Natural killer cell treated with Interleukin-12 subunit alpha and Interleukin-12 subunit beta and Interleukin-15 and Interleukin-18, amount 100 ng/mL, for 72 hours (primary cell): Measurements from ENCODE around the gene SNTG2. TPM values are rescaled to one million over a fixed set of nuclear protein-coding genes. Genes with fewer than 3 reads are reported as not detected.

Experiments used
- ATAC-seq, 2 donors: fragments of 150-1000 bp; cut with Tn5 transposase in 1 of 2; sonication (Bioruptor Pico), chemical (Tn5 transposase) in 1 of 2; 2 replicates each; pipeline ENCODE4 v1.10.0; 2021
- DNase-seq: peaks from one replicate; pipeline ENCODE4 v3.0.0; 2022; ENCODE audit warnings: low spot score
- H3K27ac Mint-ChIP-seq, 2 donors: 1 replicate in 1 of 2; 2 replicates in 1 of 2; pipeline ENCODE4 v1.8.0; 2022; ENCODE audit warnings: mixed read lengths in 2 of 2, mild to moderate bottlenecking in 1 of 2, moderate library complexity in 1 of 2
- H3K27me3 Mint-ChIP-seq, 2 donors: 1 replicate in 1 of 2; 2 replicates in 1 of 2; pipeline ENCODE4 v1.8.0; 2022; ENCODE audit warnings: mixed read lengths in 2 of 2
- H3K36me3 Mint-ChIP-seq: one replicate; pipeline ENCODE4 v1.8.0; 2022; ENCODE audit warnings: mixed read lengths
- H3K4me1 Mint-ChIP-seq, 2 donors: 1 replicate in 1 of 2; 2 replicates in 1 of 2; pipeline ENCODE4 v1.8.0; 2022; ENCODE audit warnings: low read depth in 2 of 2, mixed read lengths in 2 of 2, mild to moderate bottlenecking in 1 of 2
- H3K4me3 Mint-ChIP-seq: one replicate; pipeline ENCODE4 v1.8.0; 2022; ENCODE audit warnings: mixed read lengths
- H3K9me3 Mint-ChIP-seq: 2 replicates; pipeline ENCODE4 v1.8.0; 2022; ENCODE audit warnings: mixed read lengths
- total RNA-seq, 2 donors: library from RNA; stranded (reverse); gene quantifications; one replicate each; pipeline ENCODE4 v1.2.3, GENCODE V29; 2022

The SNTG2 gene
- total RNA-seq, 2 donors from 2014 or later, result 0.31 TPM; not detected in 1

DNA sequence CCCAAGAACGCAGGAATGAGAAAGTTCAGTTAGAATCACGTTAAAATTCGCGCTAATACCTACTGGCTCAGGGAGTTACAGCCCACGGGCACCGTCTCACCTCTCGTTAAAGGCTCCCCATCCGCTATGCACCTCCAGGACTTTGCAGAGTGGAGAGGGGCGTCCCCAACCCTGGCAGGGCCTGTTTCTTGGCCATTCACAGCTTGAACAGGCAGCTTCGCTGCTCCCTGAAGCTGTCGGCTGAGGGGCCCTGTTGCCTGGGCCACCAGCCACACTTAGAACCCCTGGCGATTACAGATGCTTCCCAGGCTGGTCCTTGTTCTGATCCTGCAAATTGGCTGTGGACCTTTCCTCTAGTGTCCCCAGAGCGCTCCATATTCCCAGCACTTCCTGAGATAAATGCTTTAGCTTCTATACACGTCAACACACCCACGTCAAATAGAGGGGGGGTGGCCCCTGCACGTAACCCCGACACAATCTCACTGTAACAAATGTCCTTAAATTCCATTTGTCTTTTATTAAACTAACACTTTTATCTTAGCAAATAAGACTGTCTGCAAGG, 16.8 kb upstream of the SNTG2 start:
- Mint-ChIP-seq H3K4me3 (no peak overlapping the region), H3K36me3 (no peaks in the 10 kb centered on the region), H3K27me3 (peaks cover 0 to 7% of the 10 kb centered on the region in 2 donors), H3K4me1 (no peaks in the 10 kb centered on the region), H3K27ac (no peak overlapping the region), H3K9me3 (no peaks in the 10 kb centered on the region)
- ATAC-seq, result peak in 1 of 2 donors; percentile 38
- DNase-seq, result no peak

- H3K4me1 Mint-ChIP-seq, result no peaks in the 10 kb centered on the region
Measured at GRCh38 chr2:937530-937929, 13.1 kb upstream of the SNTG2 start.

GRCh38 chr2:938181-939005, 12.3 kb upstream of the SNTG2 start:
- H3K9me3 Mint-ChIP-seq, result no peaks in the 10 kb centered on the region
- ATAC-seq, result peak in 1 of 2 donors; percentile 48
- H3K4me1 Mint-ChIP-seq, result no peaks in the 10 kb centered on the region
- H3K4me3 Mint-ChIP-seq, result no peak overlapping the region
- H3K36me3 Mint-ChIP-seq, result no peaks in the 10 kb centered on the region
- peaks cover 5 to 15% of the 10 kb centered on the region in 2 donors for H3K27me3 Mint-ChIP-seq
- DNase-seq, result no peak
- H3K27ac Mint-ChIP-seq, result no peak overlapping the region

More at GRCh38 chr2:937530-937929, 13.1 kb upstream of the SNTG2 start:
- Mint-ChIP-seq H3K36me3 (no peaks in the 10 kb centered on the region), H3K4me3 (no peak overlapping the region), H3K27me3 (peaks cover 0 to 12% of the 10 kb centered on the region in 2 donors), H3K27ac (no peak overlapping the region), H3K9me3 (no peaks in the 10 kb centered on the region)
- no peak for ATAC-seq
- DNase-seq, result no peak

GRCh38 chr2:939936-940601, 10.6 kb upstream of the SNTG2 start:
- ATAC-seq (no peak), DNase-seq (no peak)
- Mint-ChIP-seq H3K9me3 (peaks cover 2% of the 10 kb centered on the region), H3K4me3 (no peak overlapping the region), H3K4me1 (no peaks in the 10 kb centered on the region), H3K36me3 (peaks cover 9% of the 10 kb centered on the region), H3K27ac (no peak overlapping the region), H3K27me3 (peaks cover 21 to 22% of the 10 kb centered on the region in 2 donors)

- Mint-ChIP-seq H3K4me1 (peaks cover 6 to 13% of the 10 kb centered on the region in 2 donors), H3K4me3 (no peak overlapping the region), H3K9me3 (peaks cover 2% of the 10 kb centered on the region), H3K27me3 (peaks cover 24 to 30% of the 10 kb centered on the region in 2 donors), H3K36me3 (peaks cover 15% of the 10 kb centered on the region), H3K27ac (no peak overlapping the region)
- ATAC-seq (no peak), DNase-seq (no peak)
Measured at GRCh38 chr2:941871-942270, 8.8 kb upstream of the SNTG2 start.

DNA sequence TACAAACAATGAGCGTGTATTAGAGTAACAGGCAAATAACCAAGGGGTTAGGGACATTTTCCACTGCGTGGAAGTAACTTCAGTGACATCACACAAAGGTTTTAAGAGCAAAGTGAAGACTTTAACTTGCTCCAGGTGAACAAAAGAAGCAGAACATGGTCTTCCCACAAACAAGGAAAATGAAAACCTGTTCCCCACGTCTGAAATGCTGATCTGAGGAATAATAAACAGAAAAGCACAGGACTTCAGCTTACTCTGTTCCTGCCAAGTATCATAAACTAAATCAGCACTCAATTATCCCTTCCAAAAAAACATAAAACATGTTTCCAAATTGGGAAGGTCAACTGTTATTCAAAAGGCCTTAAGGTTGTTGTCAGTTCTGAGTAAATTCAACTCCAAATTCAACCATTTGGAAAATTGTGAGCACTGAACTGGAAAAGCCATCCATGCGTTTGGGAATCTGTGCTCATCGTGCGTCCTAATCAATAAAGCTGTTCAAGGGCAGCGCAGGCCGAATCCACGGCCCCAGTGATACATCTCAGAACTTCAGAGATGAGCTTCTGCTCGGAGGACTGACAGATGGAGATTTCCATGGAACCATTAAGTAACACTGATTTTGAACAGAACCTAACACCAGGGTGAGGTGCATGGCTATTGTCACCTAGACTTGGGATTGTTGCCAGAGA, 7.7 kb upstream of the SNTG2 start:
- peaks cover 9 to 13% of the 10 kb centered on the region in 2 donors for H3K4me1 Mint-ChIP-seq
- peaks cover 28 to 37% of the 10 kb centered on the region in 2 donors for H3K27me3 Mint-ChIP-seq
- H3K9me3 Mint-ChIP-seq, result peaks cover 2% of the 10 kb centered on the region
- DNase-seq (no peak), ATAC-seq (no peak)
- H3K4me3 Mint-ChIP-seq, result no peak overlapping the region
- no peak overlapping the region for H3K27ac Mint-ChIP-seq
- H3K36me3 Mint-ChIP-seq, result peaks cover 15% of the 10 kb centered on the region

DNA sequence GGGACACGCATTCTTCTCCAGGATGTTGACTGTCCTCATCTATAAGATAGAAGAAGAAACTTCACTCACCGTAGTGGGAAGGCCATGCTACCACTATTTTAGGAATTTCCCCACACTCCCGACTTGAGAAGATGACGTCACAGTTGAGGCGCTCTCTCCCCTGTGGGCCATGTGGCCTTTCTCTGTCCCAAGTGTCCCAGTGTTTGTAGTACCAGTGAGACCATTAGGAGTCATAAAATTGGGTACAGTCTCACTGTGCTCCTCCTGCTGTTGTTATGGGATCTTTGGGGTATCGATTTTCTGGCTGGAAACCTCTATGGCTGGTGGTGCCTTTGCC, 7.2 kb upstream of the SNTG2 start:
- no peak overlapping the region for H3K4me3 Mint-ChIP-seq
- ATAC-seq, result no peak
- peaks cover 15% of the 10 kb centered on the region for H3K36me3 Mint-ChIP-seq
- H3K9me3 Mint-ChIP-seq, result peaks cover 2% of the 10 kb centered on the region
- no peak overlapping the region for H3K27ac Mint-ChIP-seq
- no peak for DNase-seq
- H3K4me1 Mint-ChIP-seq, result peaks cover 9 to 13% of the 10 kb centered on the region in 2 donors
- peaks cover 28 to 37% of the 10 kb centered on the region in 2 donors for H3K27me3 Mint-ChIP-seq

- Mint-ChIP-seq H3K27me3 (peaks cover 24 to 41% of the 10 kb centered on the region in 2 donors), H3K27ac (no peak overlapping the region), H3K4me1 (peaks cover 9 to 13% of the 10 kb centered on the region in 2 donors), H3K36me3 (peaks cover 15% of the 10 kb centered on the region), H3K4me3 (no peak overlapping the region), H3K9me3 (peaks cover 2% of the 10 kb centered on the region)
- DNase-seq, result no peak
- no peak for ATAC-seq
Measured at GRCh38 chr2:943821-944220, 6.8 kb upstream of the SNTG2 start.

DNA sequence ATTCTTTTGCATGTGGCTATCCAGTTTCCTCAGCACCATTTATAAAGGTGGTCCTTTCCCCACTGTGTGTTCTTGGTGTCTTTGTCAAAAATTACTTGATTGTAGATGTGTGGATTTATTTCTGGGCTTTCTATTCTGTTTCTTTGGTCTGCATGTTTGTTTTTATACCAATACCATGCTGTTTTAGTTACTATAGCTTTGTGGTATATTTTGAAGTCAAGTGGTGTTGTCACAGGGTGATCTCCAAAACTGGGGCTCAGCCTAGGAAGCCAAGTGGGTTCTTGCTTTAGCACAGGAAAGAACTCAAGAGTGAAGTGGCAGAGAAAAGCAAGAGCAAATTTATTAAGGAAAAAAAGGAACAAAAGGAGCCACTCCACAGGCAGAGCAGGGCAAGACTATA, 6.0 kb upstream of the SNTG2 start:
- no peak overlapping the region for H3K4me3 Mint-ChIP-seq
- ATAC-seq, result no peak
- DNase-seq, result no peak
- peaks cover 2% of the 10 kb centered on the region for H3K9me3 Mint-ChIP-seq
- H3K27ac Mint-ChIP-seq, result no peak overlapping the region
- peaks cover 29 to 50% of the 10 kb centered on the region in 2 donors for H3K27me3 Mint-ChIP-seq
- peaks cover 14 to 20% of the 10 kb centered on the region in 2 donors for H3K4me1 Mint-ChIP-seq
- H3K36me3 Mint-ChIP-seq, result peaks cover 22% of the 10 kb centered on the region

DNA sequence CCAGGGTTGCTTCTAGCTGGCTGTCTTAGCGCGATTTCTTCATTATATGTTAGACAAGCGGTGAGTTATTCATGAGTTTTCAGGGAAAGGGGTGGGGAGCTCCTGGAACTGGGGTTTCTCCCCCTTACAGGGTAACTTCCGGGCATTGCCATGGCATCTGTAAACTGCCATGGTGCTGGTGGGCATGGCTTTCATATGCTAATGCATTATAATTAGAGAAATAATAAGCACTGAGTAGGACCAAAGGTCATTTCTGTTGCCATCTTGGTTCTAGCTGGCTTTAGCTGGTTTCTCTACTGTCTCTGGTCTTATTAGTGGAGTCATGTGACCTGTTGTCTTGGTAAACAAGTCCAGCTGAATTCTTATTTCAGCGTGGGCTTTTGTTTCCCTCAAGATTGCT, 5.5 kb upstream of the SNTG2 start:
- DNase-seq (no peak), ATAC-seq (no peak)
- Mint-ChIP-seq H3K27ac (no peak overlapping the region), H3K36me3 (peaks cover 22% of the 10 kb centered on the region), H3K9me3 (peaks cover 2% of the 10 kb centered on the region), H3K27me3 (peaks cover 29 to 52% of the 10 kb centered on the region in 2 donors), H3K4me3 (no peak overlapping the region), H3K4me1 (peaks cover 17 to 21% of the 10 kb centered on the region in 2 donors)

DNA sequence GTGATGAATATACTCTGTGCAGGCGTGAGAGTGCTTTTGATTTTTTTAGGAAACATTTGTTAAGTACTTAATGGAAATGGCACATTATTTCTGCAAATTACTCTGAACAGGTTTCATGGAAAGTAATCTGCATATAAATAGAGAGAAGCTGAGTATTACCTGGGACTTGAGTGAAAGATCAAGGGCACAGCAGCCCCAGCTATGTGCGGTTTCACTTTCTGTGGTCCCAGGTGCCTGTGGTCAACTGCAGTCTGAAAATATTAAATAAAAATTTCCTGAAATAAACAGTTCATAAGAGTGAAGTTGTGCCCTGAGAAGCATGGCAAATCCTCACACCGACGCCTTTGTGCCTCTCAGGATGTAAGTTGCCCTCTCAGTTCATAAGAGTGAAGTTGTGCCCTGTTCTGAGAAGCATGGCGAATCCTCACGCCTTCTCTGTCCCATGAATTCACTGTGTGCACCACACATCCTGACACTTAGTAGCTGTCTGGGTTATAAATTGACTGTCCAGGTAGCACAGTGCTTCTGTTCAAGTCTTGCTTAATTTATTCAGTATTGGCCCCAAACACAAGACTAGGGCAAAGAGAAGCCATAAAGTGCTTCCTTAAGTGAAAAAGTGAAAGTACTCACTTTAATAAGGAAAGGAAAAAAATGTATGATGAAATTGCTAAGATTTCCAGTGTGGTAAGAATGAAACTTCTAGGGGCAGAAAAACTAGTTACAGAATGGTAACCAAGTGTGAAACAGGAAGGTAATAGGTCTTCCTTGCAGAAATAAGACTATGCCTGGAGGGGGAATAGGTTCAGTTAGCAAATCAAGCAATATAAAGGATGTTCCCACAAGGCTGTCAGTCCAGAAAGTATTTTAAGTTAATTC, 4.3 kb upstream of the SNTG2 start:
- Mint-ChIP-seq H3K36me3 (peaks cover 22% of the 10 kb centered on the region), H3K27ac (peak overlapping the region; percentile 15 to 40), H3K27me3 (peaks cover 26 to 54% of the 10 kb centered on the region in 2 donors), H3K4me1 (peaks cover 17 to 21% of the 10 kb centered on the region in 2 donors), H3K4me3 (peak overlapping the region; percentile 64), H3K9me3 (peaks cover 2% of the 10 kb centered on the region)
- DNase-seq, result no peak
- ATAC-seq, result peak; percentile 76 to 81

- DNase-seq (no peak), ATAC-seq (no peak)
- Mint-ChIP-seq H3K36me3 (peaks cover 18% of the 10 kb centered on the region), H3K27ac (no peak overlapping the region), H3K27me3 (peaks cover 45 to 70% of the 10 kb centered on the region in 2 donors), H3K4me3 (peak overlapping the region; percentile 69), H3K4me1 (peaks cover 19 to 26% of the 10 kb centered on the region in 2 donors), H3K9me3 (peaks cover 2% of the 10 kb centered on the region)
Measured at GRCh38 chr2:949384-950079, 1.1 kb upstream of the SNTG2 start.
